Esophagus muscularis mucosa (tissue), 4 donors: ENCODE measurements around the gene ATRNL1. TPM values are rescaled to one million over a fixed set of nuclear protein-coding genes. Genes with fewer than 3 reads are reported as not detected.
"Not testable (repeated sequence)": the region's sequence is repeated elsewhere in the genome, so short reads cannot be mapped to it uniquely, and the experiment has no call there.

Source experiments
- DNase-seq: peaks from one replicate; pipeline ENCODE4 v3.0.0-alpha.2; 2017; ENCODE audit errors: extremely low spot score
- H3K27ac ChIP-seq, 4 donors: fragments of 200-600 bp; sonication (generic); replicated peaks in 1 of 4; 1 replicate in 3 of 4; 2 replicates in 1 of 4; pipeline ENCODE4 v1.5.1; 2016 to 2019; ENCODE audit warnings: mild to moderate bottlenecking in 1 of 4
- H3K27me3 ChIP-seq, 4 donors: fragments of 200-600 bp; sonication (generic); one replicate each; pipeline versions ENCODE4 v1.5.1 to v1.6.0; 2016 to 2019
- H3K36me3 ChIP-seq, 4 donors: fragments of 200-600 bp; sonication (generic); one replicate each; pipeline ENCODE4 v1.5.1; 2016 to 2019
- H3K4me1 ChIP-seq, 4 donors: fragments of 200-600 bp; sonication (generic); one replicate each; pipeline ENCODE4 v1.5.1; 2016 to 2019
- H3K4me3 ChIP-seq, 4 donors: fragments of 200-600 bp; sonication (generic); 1 replicate in 2 of 4; 2 replicates in 2 of 4; pipeline ENCODE4 v1.5.1; 2016 to 2019; ENCODE audit warnings: mild to moderate bottlenecking in 4 of 4, moderate library complexity in 1 of 4
- H3K9me3 ChIP-seq, 4 donors: fragments of 200-600 bp; sonication (generic); 1 replicate in 3 of 4; 2 replicates in 1 of 4; pipeline ENCODE4 v1.5.1; 2016 to 2019
- EP300 ChIP-seq: sonication (generic); formaldehyde crosslinking; IDR thresholded peaks from one replicate; pipeline ENCODE4 v1.6.1; 2017; ENCODE audit warnings: antibody characterized with exemption
- POLR2A ChIP-seq: fragments of 450-650 bp; IDR thresholded peaks from one replicate; pipeline ENCODE4 v1.6.1; 2017; ENCODE audit warnings: antibody characterized with exemption, moderate library complexity, mild to moderate bottlenecking, low read depth
- POLR2AphosphoS5 ChIP-seq, 2 donors: sonication (generic); formaldehyde crosslinking; IDR thresholded peaks; one replicate each; pipeline ENCODE4 v1.6.1; 2017; ENCODE audit warnings: antibody characterized with exemption in 2 of 2
- WGBS: methylation state at CpG from one replicate; pipeline ENCODE4 v1.1.5; 2018; 5-methylcytosine and 5-hydroxymethylcytosine counted together
- intact Hi-C: fragments of 100-400 bp; cut with DNase I; formaldehyde crosslinking; loops from one replicate; pipeline ENCODE4 v1.15.1; 2023
- total RNA-seq, 4 donors: library from RNA; depleted of rRNA; stranded (reverse); fragments of >200 nt; gene quantifications; one replicate each; pipeline versions ENCODE4 v1.1.0 to v1.2.1, GENCODE V29; 2016
- TF ChIP-seq, protein P1 (sequence below), 3 experiments: fragments of 200-600 bp in 2 of 3; fragments of 450-650 bp in 1 of 3; sonication (generic) in 2 of 3; IDR thresholded peaks; one replicate each; pipeline ENCODE4 v1.5.1; 2017 to 2019; ENCODE audit warnings: antibody characterized with exemption in 3 of 3, mild to moderate bottlenecking in 2 of 3, moderate library complexity in 1 of 3

Gene ATRNL1
- total RNA-seq, 4 donors from 2014 or later, result 5.0 to 18.0 (median 11.3) TPM

DNA sequence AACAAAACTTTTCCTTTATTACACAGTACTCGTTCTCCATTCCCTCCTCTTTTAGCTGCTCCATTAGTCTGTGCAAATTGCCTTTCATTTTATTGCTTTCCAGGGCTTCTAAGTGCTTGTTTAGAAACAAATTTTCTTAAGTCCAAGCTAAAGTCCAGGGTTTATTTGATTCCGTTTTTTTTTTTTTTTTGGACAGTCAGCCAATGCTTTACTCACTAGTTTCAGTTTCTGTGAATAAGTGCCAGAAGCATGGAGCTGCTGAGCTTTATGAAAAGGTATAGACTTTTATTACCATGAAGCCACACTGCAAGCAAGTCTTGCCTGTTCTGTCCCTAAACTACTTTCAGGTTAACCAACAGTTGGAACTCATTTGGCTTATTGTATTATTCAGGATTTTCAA lies 724.8 kb downstream of the ATRNL1 start:
- Histone ChIP-seq H3K36me3 (no peaks in the 10 kb centered on the region), H3K27ac (no peak overlapping the region), H3K4me3 (no peak overlapping the region), H3K4me1 (no peaks in the 10 kb centered on the region), H3K9me3 (no peaks in the 10 kb centered on the region), H3K27me3 (no peaks in the 10 kb centered on the region)
- intact Hi-C loops, result no loop called here
- TF ChIP-seq EP300, result no peak
- TF ChIP-seq, protein P1, sequence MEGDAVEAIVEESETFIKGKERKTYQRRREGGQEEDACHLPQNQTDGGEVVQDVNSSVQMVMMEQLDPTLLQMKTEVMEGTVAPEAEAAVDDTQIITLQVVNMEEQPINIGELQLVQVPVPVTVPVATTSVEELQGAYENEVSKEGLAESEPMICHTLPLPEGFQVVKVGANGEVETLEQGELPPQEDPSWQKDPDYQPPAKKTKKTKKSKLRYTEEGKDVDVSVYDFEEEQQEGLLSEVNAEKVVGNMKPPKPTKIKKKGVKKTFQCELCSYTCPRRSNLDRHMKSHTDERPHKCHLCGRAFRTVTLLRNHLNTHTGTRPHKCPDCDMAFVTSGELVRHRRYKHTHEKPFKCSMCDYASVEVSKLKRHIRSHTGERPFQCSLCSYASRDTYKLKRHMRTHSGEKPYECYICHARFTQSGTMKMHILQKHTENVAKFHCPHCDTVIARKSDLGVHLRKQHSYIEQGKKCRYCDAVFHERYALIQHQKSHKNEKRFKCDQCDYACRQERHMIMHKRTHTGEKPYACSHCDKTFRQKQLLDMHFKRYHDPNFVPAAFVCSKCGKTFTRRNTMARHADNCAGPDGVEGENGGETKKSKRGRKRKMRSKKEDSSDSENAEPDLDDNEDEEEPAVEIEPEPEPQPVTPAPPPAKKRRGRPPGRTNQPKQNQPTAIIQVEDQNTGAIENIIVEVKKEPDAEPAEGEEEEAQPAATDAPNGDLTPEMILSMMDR (IDR thresholded peaks at IDR 0.05), result no peak
- no peak for TF ChIP-seq POLR2AphosphoS5 (IDR thresholded peaks at IDR 0.05)
- no peak for TF ChIP-seq POLR2A
- 24% methylated on average over 2 of the region's 2 CpGs for WGBS
- DNase-seq, result no peak

DNA sequence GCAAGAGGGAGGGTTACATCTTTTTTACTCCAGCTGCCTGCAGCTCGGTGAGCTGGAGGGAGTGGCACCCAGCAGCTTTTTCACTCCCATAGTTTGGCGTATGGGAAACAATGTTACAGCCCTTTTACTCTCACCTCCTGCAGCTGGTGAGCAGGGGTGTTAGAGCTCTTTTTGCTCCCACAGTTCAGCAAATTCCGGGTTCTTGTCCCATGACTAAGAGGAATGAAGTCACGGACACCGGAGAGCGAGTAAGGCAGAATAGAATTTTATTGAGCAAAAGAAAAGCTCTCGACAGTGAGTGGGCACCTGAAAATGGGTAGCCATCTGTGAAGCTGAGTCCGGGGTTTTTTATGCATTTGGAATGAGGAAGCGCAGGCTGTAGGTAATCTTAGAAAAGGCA lies 733.2 kb downstream of the ATRNL1 start:
- WGBS, result 91% methylated on average over 9 of the region's 9 CpGs

DNA sequence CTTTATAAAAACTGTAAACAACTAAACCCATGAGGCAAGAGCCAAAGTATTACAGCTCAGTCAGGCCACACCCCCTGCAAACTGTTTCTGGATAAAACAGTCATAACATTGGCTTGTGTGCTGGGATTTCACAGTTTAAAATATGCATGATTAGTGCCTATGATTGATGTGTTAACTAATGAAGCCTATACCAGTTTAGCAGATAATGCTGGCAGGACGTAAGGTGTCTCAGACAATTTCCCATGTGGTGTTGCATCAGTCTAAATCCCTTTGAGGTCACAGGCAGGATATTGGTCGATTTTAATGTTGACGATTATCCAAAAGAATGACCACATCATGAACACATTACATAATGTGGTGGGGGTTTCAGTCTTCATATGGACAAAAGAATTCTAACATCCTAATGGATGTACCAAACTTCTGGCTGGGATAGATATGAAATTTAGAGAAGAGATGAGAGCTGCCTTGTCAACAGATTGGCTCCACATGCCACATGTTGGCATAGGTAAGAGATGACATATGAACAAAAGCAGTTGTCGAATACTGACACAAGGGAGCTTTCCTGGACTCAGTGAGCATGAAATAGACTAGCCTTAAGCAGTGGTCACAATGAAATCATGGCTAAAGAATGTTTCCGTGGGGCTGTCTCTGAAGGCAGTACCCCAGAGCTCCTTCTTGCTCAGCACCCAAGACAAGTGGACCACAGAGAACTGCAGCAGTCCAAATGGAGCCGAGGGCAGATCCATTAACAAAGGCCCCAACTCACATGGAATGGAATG lies 734.3 kb downstream of the ATRNL1 start:
- 44% methylated on average over 6 of the region's 6 CpGs for WGBS
- H3K27ac ChIP-seq, result peak overlapping the region; percentile 21 to 61 (median 56)
- intact Hi-C loops, result no loop called here
- DNase-seq, result no peak
- peaks cover 0 to 14% (median 3%) of the 10 kb centered on the region in 4 donors for H3K4me1 ChIP-seq
- TF ChIP-seq EP300, result no peak
- TF ChIP-seq, protein P1 (IDR thresholded peaks at IDR 0.05), result no peak
- peak in 1 of 2 donors; percentile 56 for TF ChIP-seq POLR2AphosphoS5 (IDR thresholded peaks at IDR 0.05)
- no peak for TF ChIP-seq POLR2A
- H3K4me3 ChIP-seq, result no peak overlapping the region
- no peaks in the 10 kb centered on the region for H3K9me3 ChIP-seq
- no peaks in the 10 kb centered on the region for H3K36me3 ChIP-seq
- no peaks in the 10 kb centered on the region for H3K27me3 ChIP-seq

More for the DNA sequence above, 733.2 kb downstream of the ATRNL1 start:
- Histone ChIP-seq H3K9me3 (no peaks in the 10 kb centered on the region), H3K27ac (peak overlapping the region in 1 of 4 donors; percentile 37), H3K36me3 (no peaks in the 10 kb centered on the region), H3K4me3 (no peak overlapping the region), H3K27me3 (no peaks in the 10 kb centered on the region), H3K4me1 (peaks cover 0 to 14% (median 3%) of the 10 kb centered on the region in 4 donors)
- intact Hi-C loops, result no loop called here
- no peak for TF ChIP-seq POLR2A
- TF ChIP-seq, protein P1 (IDR thresholded peaks at IDR 0.05), result no peak
- no peak for TF ChIP-seq POLR2AphosphoS5 (IDR thresholded peaks at IDR 0.05)
- no peak for TF ChIP-seq EP300
- no peak for DNase-seq

DNA sequence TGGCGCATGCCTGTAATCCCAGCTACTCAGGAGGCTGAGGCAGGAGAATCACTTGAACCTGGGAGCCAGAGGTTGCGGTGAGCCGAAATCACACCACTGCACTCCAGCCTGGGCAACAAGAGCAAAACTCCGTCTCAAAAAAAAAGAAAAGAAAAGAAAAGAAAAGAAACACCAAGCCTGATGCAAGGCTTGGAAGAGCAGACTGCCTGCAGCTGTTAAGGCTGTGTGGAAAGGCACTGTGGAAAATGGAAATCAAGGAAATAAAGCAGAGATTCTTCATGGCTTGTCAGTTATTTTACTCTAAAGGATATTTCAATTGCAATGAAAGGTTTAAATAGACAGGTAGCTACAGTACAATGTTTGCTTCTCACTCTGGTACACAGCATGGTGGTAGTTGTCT lies 735.0 kb downstream of the ATRNL1 start:
- Histone ChIP-seq H3K4me1 (peaks cover 0 to 14% (median 3%) of the 10 kb centered on the region in 4 donors), H3K27ac (peak overlapping the region; percentile 21 to 61 (median 56))
- H3K27me3 ChIP-seq, H3K36me3 ChIP-seq, H3K9me3 ChIP-seq, DNase-seq, intact Hi-C loops, H3K4me3 ChIP-seq: not testable (repeated sequence)
- WGBS, result 93% methylated on average over 4 of the region's 4 CpGs

DNA sequence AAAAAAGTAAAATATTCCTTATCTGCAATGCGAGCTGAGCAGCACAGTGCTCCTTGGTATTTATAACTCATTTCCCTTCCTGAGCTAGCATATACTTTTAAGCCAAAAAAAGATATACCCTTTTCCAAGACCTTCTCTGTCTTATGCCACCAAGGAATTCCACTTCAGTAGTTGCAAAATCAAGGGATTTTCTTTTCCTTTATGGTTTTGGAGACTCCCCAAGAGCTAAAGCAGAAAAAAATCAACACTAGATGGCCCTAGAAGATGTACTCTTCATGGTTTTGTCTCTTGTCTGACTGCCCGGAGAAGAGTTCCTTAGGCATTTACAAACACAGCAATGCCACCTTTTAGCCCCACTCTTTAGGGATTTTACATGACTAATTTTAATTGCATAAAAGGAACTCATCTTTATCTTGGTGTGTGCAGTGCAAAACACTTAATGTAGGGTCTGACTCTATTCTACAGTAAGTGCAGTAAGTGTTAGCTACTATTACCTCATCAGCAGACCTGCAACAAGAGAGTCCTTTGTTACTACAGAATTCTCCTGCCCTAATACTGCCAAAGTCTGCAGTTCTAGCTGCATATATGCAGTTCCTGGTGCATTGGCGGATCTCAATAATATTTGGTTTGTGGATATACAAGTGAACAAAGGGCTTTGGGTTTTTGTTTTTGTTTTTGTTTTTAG lies 736.5 kb downstream of the ATRNL1 start:
- H3K9me3 ChIP-seq, result no peaks in the 10 kb centered on the region
- H3K27me3 ChIP-seq, result no peaks in the 10 kb centered on the region
- no peak overlapping the region for H3K4me3 ChIP-seq
- 59% methylated on average over 3 of the region's 3 CpGs for WGBS
- no peaks in the 10 kb centered on the region for H3K36me3 ChIP-seq
- intact Hi-C loops, result no loop called here
- H3K4me1 ChIP-seq, result peaks cover 0 to 14% (median 3%) of the 10 kb centered on the region in 4 donors
- no peak overlapping the region for H3K27ac ChIP-seq
- no peak for DNase-seq
- TF ChIP-seq EP300 (no peak), POLR2AphosphoS5 (IDR thresholded peaks at IDR 0.05) (no peak), POLR2A (no peak)
- TF ChIP-seq, protein P1 (IDR thresholded peaks at IDR 0.05), result no peak
